Activated gamma-delta T cell (primary cell): ENCODE results near the gene REPS1.
"Not testable (repeated sequence)": the region's sequence is repeated elsewhere in the genome, so short reads cannot be mapped to it uniquely, and the experiment has no call there.

Experiments used
- DNase-seq: peaks from one replicate; lab custom pipeline; 2025; lab: John Stamatoyannopoulos, UW

REPS1 gene

DNA sequence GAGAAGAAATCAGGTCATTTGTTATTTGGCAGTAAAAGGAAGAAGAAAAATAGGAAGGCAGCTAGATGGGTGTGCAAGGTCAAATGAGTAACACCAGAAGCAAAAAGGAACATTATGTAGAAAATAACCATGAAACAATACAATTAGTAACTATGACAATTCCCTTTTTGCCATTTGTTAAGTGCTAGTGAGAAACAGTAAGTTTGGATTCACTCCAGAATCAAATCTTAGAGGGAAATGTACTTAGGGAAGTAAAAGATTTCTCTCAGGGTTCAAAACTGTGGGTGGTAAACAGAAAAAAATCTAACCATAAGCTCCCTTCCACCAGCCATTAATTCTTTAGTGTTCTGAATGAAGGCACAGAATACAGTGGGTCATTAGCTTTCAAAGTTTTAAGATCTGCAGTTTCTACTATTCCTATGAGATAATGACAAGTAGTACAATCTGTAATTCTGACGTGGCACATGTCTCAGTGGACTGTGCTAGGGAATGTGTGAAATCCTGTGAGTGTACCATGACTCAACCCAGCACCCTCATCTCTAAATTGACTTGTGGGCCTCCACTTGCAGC is 17.1 kb downstream of the REPS1 start:
- no peak for DNase-seq

DNA sequence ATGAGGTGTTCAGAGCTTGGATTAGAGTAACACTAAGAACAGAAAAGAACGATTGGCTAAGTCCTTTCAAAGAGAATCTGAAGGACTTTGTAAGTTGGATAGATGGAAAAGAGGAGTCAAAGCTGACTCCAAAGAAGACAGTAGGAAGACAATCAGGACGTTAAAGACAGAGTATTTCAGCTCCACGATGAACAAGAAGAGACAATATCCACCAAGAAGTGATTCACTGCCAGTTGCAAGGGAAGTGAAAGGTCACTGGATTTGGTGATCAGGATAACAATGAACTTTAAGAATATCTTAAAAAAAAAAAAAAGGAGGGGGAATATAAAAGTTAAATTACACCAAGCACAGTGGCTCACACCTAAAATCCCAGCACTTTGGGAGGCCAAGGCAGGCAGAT is 17.9 kb downstream of the REPS1 start:
- DNase-seq = no peak

DNA sequence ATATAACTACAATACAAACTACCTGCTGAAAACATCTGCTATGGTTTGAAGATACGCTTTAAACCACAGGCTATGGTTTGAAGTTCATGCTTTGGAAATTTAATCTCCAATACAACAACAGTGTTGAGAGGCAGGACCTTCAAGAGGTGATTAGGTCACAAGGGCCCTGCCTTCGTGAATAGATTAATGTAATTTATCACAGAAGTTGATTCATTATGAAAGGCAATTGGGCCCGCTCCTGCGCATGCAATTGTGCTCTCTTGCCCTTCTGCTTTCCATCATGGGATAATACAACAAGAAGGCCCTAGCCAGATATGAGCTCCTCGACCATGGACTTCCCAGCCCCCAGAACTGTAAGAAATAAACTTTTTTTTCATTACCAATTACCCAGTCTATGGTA is 21.2 kb downstream of the REPS1 start:
- no peak for DNase-seq

DNA sequence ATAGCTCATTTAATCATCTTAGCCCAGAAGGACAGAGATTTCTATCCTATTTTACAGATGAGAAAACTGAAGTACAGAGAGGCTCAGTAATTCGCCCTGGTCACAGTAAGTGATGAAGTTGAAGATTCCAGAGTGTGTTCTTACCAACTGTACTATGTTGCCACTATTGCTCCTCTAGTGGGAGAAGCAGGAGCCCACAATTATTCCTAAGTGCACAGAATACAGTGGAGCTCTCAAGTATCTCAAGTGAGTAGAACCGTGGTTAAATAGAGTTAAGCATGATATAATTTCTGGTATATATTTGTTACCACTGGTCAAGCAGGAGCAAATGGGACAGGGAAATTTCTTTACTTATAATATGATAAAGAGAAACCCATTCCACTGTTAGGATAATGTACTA is 22.1 kb downstream of the REPS1 start:
- no peak for DNase-seq

DNA sequence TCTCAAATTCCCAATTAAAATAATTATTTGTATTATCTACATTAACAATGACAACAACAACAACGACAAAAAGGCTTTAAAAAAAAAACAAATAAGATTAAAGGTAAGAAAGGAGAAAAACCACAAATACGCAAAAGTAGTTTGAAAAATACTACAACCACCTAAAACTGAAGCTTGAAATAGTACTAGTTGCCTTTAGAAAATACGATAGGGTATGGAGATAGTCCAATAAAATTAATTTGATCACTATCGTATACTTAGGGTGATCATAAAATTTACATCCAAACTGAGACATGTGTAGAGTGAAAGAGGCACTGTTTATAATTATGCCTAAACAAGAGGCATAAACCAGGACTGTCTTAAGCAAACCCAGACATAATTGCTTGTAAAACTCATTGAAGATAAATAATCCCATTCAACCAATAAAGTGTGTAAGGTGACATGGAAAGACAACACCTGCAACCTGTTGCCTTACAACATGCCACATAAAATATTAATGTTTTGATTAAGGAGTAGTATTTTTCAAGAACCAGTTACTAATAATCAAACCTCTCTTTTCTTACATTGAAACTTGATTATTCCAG is 22.7 kb downstream of the REPS1 start:
- no peak for DNase-seq

DNA sequence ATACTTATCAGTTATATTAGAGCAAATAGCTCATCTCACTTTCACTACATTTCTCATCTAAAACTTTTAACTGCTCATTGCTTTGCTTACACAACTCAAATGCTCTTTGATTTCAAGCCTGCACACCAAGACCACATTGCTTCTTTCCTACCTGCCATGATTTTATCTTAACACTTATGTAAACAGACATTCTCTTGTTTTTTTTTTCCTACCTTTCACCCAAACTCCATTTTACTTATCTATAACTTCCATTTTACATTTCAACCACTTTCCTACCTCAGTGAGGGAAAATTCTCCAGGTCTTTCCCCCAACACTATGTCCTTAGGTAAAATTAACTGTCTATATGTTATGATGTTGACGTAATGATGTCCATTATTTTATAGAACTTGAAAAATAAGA is 24.0 kb downstream of the REPS1 start:
- DNase-seq = no peak

DNA sequence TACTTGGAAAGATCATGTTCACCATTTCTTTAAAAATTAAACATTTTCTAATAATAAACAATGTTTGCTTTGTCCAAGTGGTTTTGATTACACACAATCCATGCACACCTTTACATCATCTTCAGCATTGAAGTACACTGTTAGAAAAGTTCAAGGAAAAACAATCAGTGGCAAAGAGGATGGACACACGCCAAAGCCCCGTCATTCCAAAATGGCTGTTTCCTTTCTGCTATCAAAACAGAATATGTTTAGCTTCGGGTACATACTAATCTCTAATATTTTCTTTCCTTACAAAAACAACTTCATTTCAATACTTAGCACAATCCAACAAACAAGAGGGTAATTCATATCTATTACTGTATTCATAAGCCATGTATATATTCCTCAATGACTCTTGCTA is 24.5 kb downstream of the REPS1 start:
- no peak for DNase-seq

DNA sequence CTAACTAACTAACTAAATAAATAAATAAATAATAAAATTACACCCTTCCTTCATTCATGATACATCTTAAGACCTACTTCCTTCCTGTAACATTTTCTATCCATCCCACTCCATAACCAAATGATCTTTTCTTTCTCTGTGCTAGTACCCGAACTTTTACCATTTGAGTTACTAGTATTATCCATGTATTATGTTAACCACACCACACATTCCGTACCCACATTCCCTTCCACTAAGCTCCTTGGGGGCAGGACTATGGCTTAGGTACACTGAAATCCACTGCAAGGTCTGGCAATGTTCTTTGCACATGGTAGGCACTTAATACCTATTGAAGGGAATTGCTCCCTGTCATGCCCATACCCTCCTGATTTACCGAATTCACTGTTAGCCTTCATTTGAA is 24.9 kb downstream of the REPS1 start:
- no peak for DNase-seq

DNA sequence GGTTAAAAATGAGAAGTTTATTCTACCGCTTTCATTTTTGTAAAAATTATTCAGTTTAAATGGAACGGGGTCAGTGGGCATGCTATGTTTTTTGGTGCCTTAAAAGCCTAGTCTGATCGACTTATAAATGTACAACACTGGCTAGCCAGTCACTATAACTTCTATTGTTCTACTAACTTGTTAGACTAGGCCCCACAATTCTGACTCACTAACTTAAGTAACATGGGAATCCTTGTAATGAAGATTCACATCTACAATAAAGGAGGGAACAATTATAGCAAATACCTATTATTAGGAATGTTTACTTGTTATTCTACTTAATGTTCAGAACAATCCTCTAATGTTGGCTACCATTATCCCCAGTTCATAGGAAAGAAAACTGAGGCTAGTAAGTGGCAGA is 28.5 kb downstream of the REPS1 start:
- DNase-seq = no peak

DNA sequence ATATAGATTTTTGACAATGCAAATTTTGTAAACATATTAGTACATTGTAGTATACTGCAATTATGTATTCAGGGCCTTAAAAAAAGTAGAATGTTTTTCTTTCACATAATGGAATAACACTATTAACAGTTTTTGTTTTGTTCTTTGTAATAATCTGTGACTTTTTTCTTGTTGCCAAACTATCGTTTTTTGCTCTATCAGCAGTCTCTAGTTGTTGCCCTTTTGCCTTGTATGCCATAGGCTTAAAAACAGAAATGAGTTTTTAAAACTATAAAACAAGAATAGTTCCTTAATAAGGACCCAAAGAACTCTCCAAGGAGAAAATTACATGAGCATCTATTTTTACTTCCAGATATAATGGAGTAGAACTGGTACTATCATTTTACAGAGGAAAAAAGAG is 29.5 kb downstream of the REPS1 start:
- DNase-seq = no peak

DNA sequence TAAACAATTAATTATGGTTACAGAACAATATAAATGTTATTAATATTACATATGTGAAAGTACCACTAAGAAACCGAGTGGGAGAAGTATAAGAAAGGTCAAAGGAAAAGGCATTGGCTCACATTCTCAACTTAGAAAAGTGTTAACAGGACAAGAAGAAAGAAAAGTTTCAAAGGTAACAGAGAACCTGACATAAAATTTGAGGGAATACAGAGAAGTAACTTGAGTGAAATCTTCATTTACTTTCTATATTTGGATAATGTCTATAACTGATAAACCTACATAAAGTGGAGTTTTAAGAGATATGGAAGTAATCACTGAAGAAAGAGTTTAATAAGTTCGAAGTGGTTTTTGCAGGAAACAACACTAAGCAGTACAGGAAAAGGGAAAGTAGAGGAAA is 30.1 kb downstream of the REPS1 start:
- DNase-seq = no peak

DNA sequence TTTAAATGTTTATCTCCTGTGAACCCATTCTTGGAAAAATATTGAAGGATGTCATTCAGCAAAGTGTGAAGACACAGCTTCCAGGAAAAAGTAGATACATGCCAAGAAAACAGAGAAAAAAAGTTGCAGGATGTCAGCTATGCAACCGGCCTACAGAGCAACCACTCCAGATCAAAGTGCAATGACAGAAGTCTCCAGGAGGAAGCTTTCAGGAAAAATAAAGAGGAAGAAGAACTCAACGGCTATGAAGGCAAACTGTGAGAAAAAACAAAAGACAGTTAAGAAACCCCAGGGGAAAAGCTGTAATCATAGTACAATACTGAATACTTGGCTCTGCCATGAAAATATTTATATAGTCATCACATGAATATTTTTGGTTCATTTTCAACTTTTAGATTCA is 30.6 kb downstream of the REPS1 start:
- DNase-seq = no peak

DNA sequence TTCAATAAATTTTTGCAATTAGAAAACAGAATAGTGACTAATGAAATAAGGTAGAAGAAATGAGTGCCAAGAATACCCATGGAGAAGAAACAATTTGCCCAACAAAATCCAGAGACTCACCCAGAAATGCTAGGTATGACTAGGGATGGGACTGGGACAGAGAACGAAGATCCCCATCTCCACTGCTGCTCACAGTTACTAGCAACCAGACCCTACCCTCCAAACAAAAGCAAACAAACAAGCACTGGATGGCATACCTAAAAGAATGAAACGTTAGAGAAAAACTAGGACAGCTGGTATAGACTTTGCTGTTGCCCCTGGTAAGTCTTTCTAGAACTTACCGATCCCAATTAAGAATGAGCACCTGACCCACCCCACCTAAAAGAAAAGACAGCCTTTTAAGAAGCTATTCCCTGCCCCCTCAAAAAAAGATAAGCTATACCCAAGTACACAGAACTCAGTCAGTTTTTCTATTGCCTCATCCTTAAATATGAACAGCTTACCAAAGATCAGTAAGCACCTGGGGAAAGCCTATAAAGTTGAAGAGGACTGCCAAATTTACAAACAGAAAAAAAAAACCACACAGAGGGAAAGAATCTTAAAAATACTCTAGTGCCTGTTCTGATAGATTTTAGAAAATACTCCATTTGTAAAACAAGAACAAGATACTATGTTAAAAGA is 31.7 kb downstream of the REPS1 start:
- DNase-seq = no peak

DNA sequence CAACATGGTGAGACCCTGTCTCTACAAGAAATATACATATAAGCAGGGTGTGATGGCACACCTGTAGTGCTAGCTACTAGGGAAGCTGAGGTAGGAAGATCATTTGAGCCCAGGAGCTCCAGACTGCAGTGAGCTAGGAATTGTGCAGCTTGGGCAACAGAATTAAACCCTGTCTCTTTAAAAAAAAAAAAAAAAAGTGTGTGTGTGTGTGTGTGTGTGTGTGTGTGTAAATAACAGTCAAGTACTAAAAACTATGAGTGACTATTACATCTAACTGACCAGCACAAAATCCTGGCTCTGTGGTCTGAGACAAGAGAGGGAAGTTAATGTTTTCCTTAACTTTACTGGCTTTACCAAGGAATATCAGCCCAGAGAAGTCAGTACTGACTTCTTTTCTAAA is 32.8 kb downstream of the REPS1 start:
- no peak for DNase-seq

DNA sequence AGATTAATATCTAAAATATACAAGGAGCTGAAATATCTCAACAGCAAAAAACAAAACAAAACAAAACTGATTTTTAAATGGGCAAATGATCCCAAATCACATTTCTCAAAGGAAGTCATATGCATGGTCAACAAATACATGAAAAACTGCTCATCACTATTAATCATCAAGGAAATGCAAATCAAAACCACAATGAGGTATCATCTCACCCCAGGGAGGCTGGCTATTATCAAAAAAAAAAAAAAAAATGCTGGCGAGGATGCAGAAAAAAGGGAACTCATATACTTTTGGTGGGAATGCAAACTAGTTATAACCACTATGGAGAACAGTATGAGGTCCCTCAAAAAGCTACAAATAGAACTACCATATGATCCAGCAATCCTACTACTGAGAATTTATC is 34.6 kb downstream of the REPS1 start:
- no peak for DNase-seq

DNA sequence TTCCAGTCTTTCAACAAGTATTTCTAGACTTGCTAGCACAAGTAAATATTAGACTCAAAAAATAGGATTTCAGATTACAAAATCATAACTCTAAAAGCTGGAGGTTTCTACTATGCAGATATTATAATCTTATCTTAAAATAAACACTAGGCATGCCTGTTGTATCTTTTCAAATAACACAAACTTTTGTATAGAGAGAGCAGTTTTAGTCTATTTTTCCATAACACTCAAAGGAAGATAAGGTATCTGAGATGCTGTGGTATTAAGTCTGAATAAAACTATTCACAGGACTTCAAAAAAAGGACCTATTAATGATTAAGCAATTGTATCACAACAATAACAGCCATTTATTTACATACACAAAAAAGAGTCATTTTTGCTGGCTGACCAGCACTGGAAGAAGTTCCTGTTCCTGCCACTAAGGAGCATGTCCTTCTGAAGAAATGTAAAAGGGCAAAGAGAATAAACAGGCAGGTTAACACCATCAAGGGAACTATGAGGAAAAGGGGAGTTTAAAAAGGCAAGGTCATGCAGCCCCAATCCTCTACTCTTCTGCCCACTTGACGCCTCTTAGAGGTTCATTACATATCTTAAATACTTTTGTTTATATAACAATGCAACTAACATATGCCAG is 39.4 kb downstream of the REPS1 start:
- no peak for DNase-seq

DNA sequence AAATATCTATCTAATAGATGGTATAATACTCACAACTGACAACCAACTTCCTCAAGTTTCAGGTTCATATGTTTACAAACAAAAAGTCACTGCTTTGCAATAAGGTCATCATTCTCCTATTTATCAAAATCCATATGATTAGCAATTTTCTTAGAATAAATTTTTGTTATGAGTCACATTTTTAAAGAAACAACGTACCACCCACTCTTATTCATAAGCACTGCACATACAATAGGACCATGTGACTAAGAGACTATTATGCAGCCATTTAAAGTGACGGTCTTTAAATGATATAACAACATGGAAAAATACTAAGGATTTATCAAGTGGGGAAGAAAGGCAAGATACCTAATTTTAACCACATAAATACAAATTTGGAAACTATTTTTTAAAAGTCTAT is 40.0 kb downstream of the REPS1 start:
- no peak for DNase-seq

DNA sequence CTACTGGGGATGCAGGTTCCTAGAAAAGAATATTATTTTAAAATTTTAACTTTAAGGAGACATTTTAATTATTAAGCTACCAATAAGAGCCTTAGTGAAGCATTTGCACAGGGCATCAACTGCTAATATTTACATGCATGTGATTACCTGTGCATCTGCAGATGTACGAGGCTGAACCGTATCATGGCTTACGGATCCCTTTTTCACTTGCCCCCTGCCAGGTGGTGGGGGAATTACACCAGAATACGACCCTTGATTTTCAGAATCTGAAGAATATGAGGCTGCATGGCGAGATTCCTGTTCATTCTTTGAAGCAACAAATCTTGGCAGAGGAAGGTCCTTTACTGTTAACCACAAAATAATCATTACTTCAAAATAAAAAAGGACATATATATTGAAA is 42.7 kb downstream of the REPS1 start:
- DNase-seq = no peak

DNA sequence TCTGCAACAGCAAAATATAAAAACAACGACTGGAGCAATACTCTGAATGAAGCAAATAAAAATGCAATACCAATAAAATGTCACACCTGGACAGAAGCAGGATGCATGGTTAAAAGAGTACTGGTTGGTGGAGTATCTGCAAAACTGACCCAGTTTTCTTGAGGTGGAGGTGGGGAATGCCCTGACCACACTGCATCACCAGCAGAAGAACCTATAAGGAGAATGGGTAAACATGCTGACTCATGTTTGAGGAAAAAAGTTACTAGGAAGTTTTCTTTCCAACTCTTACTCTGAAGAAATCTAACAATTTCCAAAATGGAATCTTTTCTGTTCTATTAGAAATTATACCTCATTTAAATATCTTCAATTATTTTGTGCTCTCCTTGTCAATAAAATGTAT is 43.6 kb downstream of the REPS1 start:
- DNase-seq = no peak

DNA sequence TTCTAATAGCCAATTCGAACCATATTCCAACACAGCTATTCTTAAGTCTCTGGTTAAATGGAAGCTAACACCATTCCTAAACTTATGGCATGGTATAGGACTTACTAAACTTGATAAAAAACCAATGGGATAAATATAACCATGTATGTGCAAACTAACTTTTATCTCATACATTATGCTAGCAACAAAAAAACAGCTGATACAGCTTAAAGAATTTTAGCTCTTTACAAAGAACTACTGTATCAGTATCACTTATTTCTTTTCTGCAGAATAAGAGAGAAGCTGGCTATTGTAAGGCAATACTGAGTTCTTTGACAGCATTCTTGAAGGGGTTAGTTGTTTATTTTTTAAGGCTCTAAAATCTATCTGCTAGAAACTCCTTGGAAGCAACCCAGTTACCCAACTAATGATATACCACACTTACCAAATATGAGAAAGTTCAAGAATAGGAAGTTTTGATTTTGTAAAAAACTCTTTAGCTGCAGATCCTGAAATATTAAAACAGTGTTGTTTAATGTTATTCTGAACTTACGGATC is 44.9 kb downstream of the REPS1 start:
- no peak for DNase-seq

DNA sequence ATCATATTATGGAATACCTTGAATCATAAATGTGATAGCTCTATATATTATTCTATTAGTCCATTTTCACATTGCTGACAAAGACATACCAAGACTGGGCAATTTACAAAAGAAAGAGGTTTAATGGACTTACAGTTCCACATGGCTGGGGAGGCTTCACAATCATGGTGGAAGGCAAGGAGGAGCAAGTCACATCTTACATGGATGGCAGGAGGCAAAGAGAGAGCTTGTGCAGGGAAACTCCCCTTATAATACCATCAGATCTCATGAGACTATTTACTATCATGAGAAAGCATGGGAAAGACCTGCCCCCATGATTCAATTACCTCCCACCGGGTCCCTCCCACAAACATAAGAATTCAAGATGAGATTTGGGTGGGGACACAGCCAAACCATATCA is 51.2 kb downstream of the REPS1 start:
- not testable (repeated sequence) for DNase-seq

DNA sequence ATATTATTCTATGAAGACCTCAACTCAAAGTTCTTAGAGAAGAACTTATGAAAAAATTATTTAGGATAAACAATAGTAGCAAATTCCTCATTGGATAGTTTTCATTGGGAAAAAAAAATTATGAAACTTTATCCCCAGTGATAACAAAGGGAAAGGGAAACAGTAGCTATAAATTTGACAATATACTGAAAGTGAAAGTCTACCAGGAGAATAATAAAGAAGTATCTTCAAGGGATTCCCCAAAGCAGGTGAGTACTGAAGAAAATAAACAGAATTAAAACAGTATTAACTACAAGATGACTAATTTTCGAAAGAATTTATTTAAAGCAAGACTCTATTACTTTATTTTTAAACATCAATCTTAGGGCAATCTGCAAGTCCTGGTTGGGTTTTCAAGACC is 56.4 kb downstream of the REPS1 start:
- DNase-seq = no peak

DNA sequence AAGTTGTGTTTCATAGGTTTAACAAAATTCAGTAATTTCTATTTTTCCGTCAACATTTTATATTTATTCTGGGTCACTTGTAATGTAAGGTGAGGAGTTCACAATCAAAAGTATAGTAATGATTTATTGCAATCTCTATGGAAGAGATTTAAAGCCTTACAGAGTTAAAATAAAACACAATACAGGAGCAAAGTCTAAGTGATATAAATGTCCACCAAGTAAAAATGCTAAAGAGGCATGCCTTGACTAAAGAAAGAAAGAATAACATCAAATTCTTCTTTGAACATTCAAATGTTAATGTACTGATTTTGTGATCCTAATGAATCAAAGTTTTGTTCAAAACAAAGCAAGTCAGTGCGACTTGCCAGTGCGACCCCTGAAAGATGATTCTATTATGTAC is 61.5 kb downstream of the REPS1 start:
- DNase-seq = no peak
